ENCODE results near the gene SPIN3.
"Not testable (repeated sequence)": the region's sequence is repeated elsewhere in the genome, so short reads cannot be mapped to it uniquely, and the experiment has no call there.

The SPIN3 gene

DNA sequence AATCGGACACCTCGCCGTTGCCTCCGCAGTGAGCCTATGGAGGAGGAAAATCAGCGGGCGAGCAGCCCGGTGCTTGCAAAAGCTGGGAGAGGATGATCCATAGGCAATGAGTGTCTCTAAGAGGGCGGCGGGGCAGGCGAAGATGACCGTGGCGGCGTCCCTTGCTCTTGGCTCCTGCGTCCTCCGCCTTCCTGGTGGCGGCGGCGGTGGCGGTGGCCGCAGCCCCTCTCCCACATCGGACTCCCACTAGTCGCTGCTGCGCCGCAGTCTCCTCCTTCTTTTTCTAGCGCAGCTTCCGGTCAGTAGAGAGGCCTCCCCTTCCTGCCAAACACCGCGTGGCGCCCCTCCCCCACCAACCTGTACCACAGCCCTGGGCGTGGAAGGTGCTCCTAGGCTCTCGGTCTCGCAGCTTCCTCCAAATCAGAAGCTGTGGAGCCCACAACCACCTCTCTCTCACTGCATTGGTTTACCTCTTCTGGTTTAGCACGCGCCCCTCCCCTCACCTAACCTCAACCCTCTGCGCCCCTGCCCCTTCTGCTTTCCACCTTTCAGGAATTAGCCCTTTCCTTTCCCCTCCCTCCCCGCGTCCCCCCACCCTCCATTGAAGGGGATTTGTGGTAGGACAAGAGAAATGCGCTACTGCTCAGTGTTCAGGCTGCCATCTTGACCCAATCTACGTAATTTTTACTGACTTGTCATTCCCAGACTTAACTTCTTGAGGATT, at the start of gene SPIN3:
Gene SPIN3 (minus strand): TSS at position 271 of the 724 bp plus-strand sequence. CDS start 594 bp downstream, outside the sequence.
- Mint-ChIP-seq H3K27me3 (no peaks in the 10 kb centered on the region), H3K4me3 (peak within 1 kb of the TSS; percentile 86), H3K27ac (ENCODE audit: low read depth) (peak within 1 kb of the TSS; percentile 79), H3K36me3 (ENCODE audit: insufficient read depth) (peaks cover 2% of the 10 kb centered on the region), H3K4me1 (peaks cover 11% of the 10 kb centered on the region), H3K9me3 (no peaks in the 10 kb centered on the region)
- DNase-seq (ENCODE audit: low spot score in 2 of 2), result no peak
- peak; percentile 28 for ATAC-seq (replicated peaks; ENCODE audit: extremely low read depth, poor library complexity, severe bottlenecking)

DNA sequence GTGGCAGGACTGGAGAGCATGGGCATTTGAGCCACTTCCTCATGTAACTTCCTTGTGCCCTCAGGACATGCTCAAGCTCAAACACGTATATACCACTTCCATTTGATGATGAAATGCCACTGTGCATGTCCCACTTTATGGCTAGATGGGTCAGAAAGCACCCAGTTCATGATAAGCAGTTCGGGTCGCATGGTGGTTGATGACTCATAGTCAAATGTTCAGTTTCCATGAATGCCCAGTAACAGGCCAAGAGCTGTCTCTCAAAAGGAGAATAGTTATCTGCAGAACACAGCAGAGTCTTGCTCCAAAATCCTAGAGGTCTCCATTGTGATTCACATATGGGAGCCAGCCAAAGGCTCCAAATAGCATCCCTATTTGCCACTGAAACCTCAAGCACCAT, 48.9 kb upstream of the SPIN3 start:
- no peak for DNase-seq (ENCODE audit: low spot score in 2 of 2)
- no peaks in the 10 kb centered on the region for H3K36me3 Mint-ChIP-seq (ENCODE audit: insufficient read depth)

DNA sequence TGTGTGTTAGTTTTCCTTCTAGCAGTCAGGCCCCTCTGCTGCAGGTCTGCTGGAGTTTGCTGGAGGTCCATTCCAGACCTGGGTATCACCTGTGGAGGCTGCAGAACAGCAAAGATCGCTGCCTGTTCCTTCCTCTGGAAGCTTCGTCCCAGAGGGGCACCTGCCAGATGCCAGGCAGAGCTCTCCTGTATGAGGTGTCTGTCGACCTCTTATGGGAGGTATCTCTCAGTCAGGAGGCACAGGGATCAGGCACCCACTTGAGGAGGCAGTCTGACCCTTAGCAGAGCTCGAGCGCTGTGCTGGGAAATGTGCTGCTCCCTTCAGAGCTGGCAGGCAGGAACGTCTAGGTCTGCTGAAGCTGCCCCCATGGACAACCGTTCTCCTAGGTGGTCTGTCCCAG, 41.9 kb upstream of the SPIN3 start:
- DNase-seq (ENCODE audit: low spot score in 2 of 2); H3K9me3 Mint-ChIP-seq; H3K4me1 Mint-ChIP-seq; H3K4me3 Mint-ChIP-seq; H3K36me3 Mint-ChIP-seq (ENCODE audit: insufficient read depth); H3K27ac Mint-ChIP-seq (ENCODE audit: low read depth); ATAC-seq (replicated peaks; ENCODE audit: extremely low read depth, poor library complexity, severe bottlenecking): not testable (repeated sequence)
- peaks cover 30% of the 10 kb centered on the region for H3K27me3 Mint-ChIP-seq

More for the DNA sequence above, 48.9 kb upstream of the SPIN3 start:
- Mint-ChIP-seq H3K9me3 (no peaks in the 10 kb centered on the region), H3K4me3 (no peak overlapping the region), H3K4me1 (no peaks in the 10 kb centered on the region), H3K27me3 (peaks cover 28% of the 10 kb centered on the region), H3K27ac (ENCODE audit: low read depth) (no peak overlapping the region)
- ATAC-seq (replicated peaks; ENCODE audit: extremely low read depth, poor library complexity, severe bottlenecking), result no peak

DNA sequence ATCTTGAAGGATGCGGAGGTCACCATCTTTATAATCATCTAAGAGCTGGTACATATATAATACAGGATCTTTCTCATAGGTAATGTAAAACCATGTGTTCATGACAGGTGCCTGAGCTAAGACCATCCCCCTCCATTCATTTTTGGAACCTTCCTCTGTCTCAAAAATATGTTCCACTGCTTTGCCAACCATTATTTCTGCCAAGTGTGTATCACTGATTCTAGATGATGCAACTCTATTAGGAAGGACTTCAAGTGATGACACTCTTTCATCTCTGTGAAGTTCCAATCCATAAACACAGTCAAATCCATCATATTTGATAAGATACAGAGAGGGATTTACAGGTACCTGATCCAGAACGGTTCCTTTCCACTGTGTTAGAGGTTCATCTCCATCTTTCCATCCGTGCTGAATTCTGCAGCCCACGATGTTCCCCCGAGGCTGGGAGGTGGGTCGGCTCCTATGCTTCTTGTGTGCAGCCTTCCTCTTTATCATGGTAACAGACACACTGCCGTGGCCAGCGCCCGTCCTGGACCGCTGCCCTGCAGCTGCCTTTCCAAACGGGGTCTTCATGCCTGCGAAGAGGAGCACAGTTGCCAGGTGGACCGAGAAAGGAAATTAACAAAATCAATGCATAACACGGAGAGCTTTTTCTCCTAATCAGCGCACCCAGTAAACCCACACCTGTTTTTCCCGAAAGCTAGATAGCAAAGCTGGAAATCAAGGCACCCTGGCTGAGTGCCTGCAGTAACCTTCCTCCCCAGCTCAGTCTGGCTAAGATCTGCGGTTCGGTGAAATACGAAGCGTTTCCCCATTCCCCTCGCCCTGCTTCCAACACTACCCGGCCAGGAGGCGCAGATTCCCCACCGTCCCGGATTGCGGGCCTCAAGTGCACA, 718 bp downstream of the SPIN3 start:
- ATAC-seq (replicated peaks; ENCODE audit: extremely low read depth, poor library complexity, severe bottlenecking) (no peak), DNase-seq (ENCODE audit: low spot score in 2 of 2) (no peak)
- peak overlapping the region; percentile 79 for H3K27ac Mint-ChIP-seq (ENCODE audit: low read depth)
- no peaks in the 10 kb centered on the region for H3K9me3 Mint-ChIP-seq
- H3K4me1 Mint-ChIP-seq, result peaks cover 11% of the 10 kb centered on the region
- no peaks in the 10 kb centered on the region for H3K27me3 Mint-ChIP-seq
- peaks cover 2% of the 10 kb centered on the region for H3K36me3 Mint-ChIP-seq (ENCODE audit: insufficient read depth)
- H3K4me3 Mint-ChIP-seq, result peak overlapping the region; percentile 86

DNA sequence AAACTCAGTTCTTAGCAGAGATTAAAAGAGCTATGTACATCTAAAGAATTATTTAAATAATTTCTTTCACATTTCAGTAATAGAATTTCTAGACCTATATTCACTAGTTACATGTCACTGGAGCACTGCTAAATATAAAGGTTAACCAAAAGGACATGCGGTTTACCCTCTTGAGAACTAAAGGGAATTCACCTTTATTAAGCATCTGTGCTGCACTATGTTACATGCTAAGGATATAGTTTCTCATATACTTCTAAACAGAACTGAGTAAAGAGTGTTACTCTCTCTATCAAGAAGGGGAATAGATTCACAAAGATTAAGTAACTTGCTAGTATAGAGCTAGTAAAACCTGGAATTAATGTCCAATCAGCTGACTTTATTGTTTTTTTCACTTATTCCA, 7.6 kb downstream of the SPIN3 start:
- H3K4me3 Mint-ChIP-seq, result no peak overlapping the region
- no peaks in the 10 kb centered on the region for H3K36me3 Mint-ChIP-seq (ENCODE audit: insufficient read depth)
- H3K27ac Mint-ChIP-seq (ENCODE audit: low read depth), result no peak overlapping the region
- H3K4me1 Mint-ChIP-seq, result peaks cover 12% of the 10 kb centered on the region
- DNase-seq (ENCODE audit: low spot score in 2 of 2), result no peak
- no peak for ATAC-seq (replicated peaks; ENCODE audit: extremely low read depth, poor library complexity, severe bottlenecking)
- no peaks in the 10 kb centered on the region for H3K9me3 Mint-ChIP-seq
- H3K27me3 Mint-ChIP-seq, result no peaks in the 10 kb centered on the region

DNA sequence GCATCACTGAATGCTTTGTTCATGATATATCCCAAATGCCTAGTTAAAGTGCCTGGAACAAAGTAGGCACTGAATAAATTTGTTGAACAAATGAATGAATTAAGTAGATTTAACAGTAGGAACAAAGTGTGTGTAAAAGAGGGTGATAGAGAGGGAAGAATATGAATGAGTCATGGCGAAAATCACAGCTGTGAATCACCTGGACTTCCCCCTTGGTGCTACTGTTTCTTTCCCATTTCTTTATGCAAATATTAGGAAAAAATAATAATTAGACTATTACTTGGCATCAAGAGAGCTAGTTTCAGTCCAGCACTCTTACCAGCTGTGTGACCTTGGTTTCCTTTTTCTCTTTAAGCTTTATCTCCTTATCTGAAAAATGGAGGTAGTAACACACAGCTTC, 9.2 kb downstream of the SPIN3 start:
- peak overlapping the region; percentile 54 for H3K27ac Mint-ChIP-seq (ENCODE audit: low read depth)
- H3K36me3 Mint-ChIP-seq (ENCODE audit: insufficient read depth), result no peaks in the 10 kb centered on the region
- DNase-seq (ENCODE audit: low spot score in 2 of 2) (no peak), ATAC-seq (replicated peaks; ENCODE audit: extremely low read depth, poor library complexity, severe bottlenecking) (no peak)
- no peaks in the 10 kb centered on the region for H3K9me3 Mint-ChIP-seq
- no peak overlapping the region for H3K4me3 Mint-ChIP-seq
- H3K4me1 Mint-ChIP-seq, result peaks cover 12% of the 10 kb centered on the region
- no peaks in the 10 kb centered on the region for H3K27me3 Mint-ChIP-seq

DNA sequence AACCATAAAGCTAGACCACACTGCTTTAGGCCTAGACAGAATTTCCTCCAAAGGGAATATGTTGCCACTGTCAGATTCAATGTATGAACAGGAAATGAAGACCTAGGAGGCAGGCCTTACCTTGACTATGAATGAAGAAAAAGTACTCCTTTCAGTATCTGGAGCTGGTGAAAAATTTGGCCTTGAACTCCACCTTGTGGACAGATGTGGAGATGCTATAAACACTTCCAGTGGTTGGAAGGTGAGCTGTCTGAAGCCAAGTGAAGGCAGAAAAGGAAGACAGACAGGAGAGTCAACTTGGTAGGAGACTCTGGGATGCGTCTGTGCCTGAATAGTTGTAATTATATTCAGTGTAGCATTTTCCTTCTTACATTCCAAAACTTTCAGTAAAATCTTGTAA, 17.2 kb downstream of the SPIN3 start:
- no peak for ATAC-seq (replicated peaks; ENCODE audit: extremely low read depth, poor library complexity, severe bottlenecking)
- peak in 1 of 2 donors; percentile 28 for DNase-seq (ENCODE audit: low spot score in 2 of 2)
- Mint-ChIP-seq H3K9me3 (no peaks in the 10 kb centered on the region), H3K36me3 (ENCODE audit: insufficient read depth) (peaks cover 3% of the 10 kb centered on the region), H3K4me1 (no peaks in the 10 kb centered on the region), H3K4me3 (no peak overlapping the region), H3K27ac (ENCODE audit: low read depth) (no peak overlapping the region), H3K27me3 (no peaks in the 10 kb centered on the region)

DNA sequence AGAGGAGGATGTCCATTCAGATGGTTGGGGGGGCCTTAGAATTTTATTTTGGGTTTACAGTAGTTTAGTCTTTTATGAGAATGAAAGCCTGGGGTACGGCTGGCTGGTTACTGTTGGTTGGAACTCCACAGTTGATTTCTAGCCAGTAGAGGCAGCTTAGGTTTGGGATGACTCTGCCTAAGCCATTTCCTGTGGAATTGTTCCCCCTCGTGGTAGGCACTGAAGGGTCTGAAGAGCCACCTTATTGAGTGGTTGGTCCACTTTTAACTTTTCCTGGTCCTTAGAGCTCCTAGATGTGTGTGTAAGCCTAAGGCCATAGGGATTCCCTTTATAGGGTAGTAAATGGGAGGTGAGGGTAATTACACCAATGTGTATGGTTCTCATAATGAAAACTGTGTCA, 19.7 kb downstream of the SPIN3 start:
- Mint-ChIP-seq H3K9me3 (no peaks in the 10 kb centered on the region), H3K4me3 (no peak overlapping the region), H3K4me1 (no peaks in the 10 kb centered on the region), H3K27ac (ENCODE audit: low read depth) (no peak overlapping the region), H3K27me3 (no peaks in the 10 kb centered on the region), H3K36me3 (ENCODE audit: insufficient read depth) (peaks cover 3% of the 10 kb centered on the region)
- ATAC-seq (replicated peaks; ENCODE audit: extremely low read depth, poor library complexity, severe bottlenecking) (no peak), DNase-seq (ENCODE audit: low spot score in 2 of 2) (no peak)

DNA sequence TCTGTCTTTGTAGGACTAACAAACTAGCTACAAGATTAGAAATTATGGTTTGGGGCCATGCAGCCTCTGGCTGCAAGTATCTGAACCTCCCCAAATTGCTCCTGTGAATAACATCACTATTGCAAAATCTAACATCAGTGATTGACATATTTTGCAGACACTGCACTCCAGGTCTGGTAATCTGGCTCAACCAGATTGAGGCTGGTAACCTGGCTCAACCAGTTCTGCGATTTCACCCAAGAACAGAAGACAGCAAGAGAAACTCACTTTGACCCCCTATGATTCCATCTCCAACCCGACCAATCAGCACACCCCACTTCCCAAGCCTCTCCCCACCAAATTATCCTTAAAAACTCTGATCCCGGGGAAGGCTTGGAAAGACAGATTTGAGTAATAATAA, 20.9 kb downstream of the SPIN3 start:
- H3K36me3 Mint-ChIP-seq (ENCODE audit: insufficient read depth), result peaks cover 3% of the 10 kb centered on the region
- H3K27me3 Mint-ChIP-seq, result no peaks in the 10 kb centered on the region
- H3K9me3 Mint-ChIP-seq, result no peaks in the 10 kb centered on the region
- no peak overlapping the region for H3K27ac Mint-ChIP-seq (ENCODE audit: low read depth)
- H3K4me3 Mint-ChIP-seq, result no peak overlapping the region
- no peak for ATAC-seq (replicated peaks; ENCODE audit: extremely low read depth, poor library complexity, severe bottlenecking)
- H3K4me1 Mint-ChIP-seq, result no peaks in the 10 kb centered on the region
- DNase-seq (ENCODE audit: low spot score in 2 of 2), result no peak

DNA sequence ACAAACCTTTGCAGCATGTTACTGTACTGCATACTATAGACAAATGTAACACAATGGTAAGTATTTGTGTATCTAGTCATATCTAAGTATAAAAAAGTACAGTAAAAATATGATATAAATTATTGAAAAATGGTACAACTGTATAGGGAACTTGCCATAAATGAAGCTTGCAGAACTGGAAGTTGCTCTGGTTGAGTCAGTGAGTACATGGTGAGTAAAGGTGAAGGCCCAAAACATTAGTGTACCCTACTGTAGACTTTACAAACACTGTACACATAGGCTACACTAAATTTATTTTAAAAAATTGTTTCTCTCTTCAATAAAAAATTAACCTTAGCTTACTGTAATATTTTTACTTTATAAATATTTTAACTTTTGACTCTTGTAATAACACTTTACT, 25.8 kb downstream of the SPIN3 start:
- DNase-seq (ENCODE audit: low spot score in 2 of 2) (no peak), ATAC-seq (replicated peaks; ENCODE audit: extremely low read depth, poor library complexity, severe bottlenecking) (no peak)
- Mint-ChIP-seq H3K27ac (ENCODE audit: low read depth) (no peak overlapping the region), H3K36me3 (ENCODE audit: insufficient read depth) (no peaks in the 10 kb centered on the region), H3K9me3 (no peaks in the 10 kb centered on the region), H3K4me3 (no peak overlapping the region), H3K27me3 (no peaks in the 10 kb centered on the region), H3K4me1 (no peaks in the 10 kb centered on the region)

DNA sequence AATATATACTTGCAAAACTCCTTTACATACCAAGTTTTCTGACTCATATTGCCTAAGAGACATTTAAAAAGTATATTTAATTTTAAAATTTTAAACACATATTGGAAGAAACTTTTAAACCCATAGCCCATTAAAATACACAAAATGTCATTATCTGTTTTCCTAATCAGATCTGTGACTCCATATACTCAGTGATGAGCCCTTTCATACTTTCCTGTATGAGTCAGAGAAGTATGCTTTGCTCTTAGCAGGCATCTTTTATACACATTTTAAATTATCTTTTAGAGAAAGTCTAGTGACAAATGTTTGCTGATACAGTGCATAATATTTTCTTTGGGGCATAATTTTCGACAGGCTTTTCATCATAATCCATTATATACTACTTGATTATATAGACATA, 26.4 kb downstream of the SPIN3 start:
- Mint-ChIP-seq H3K9me3 (no peaks in the 10 kb centered on the region), H3K36me3 (ENCODE audit: insufficient read depth) (no peaks in the 10 kb centered on the region), H3K27me3 (no peaks in the 10 kb centered on the region), H3K4me3 (no peak overlapping the region), H3K4me1 (no peaks in the 10 kb centered on the region), H3K27ac (ENCODE audit: low read depth) (no peak overlapping the region)
- no peak for ATAC-seq (replicated peaks; ENCODE audit: extremely low read depth, poor library complexity, severe bottlenecking)
- no peak for DNase-seq (ENCODE audit: low spot score in 2 of 2)

DNA sequence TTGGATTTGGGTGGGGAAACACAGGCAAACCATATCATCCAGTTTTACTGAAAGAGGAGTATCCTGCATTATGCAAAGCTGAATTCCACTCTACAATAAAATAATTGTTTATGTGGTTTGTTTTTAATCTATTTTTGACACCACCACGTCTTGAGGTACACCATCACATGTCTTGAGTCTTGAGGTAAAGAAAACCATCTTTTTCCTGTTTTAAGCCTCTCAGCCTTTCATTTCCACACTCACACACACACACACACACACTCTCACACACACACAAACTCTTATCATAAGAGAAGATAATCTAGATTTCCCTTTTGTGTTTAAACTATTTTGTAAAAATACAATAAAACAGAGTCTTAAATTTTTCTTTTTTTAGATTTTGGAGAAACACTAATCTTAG, 32.0 kb downstream of the SPIN3 start:
- ATAC-seq (replicated peaks; ENCODE audit: extremely low read depth, poor library complexity, severe bottlenecking) (no peak), DNase-seq (ENCODE audit: low spot score in 2 of 2) (no peak)
- Mint-ChIP-seq H3K27ac (ENCODE audit: low read depth) (no peak overlapping the region), H3K36me3 (ENCODE audit: insufficient read depth) (peaks cover 2% of the 10 kb centered on the region), H3K27me3 (no peaks in the 10 kb centered on the region), H3K9me3 (no peaks in the 10 kb centered on the region), H3K4me1 (no peaks in the 10 kb centered on the region), H3K4me3 (no peak overlapping the region)

DNA sequence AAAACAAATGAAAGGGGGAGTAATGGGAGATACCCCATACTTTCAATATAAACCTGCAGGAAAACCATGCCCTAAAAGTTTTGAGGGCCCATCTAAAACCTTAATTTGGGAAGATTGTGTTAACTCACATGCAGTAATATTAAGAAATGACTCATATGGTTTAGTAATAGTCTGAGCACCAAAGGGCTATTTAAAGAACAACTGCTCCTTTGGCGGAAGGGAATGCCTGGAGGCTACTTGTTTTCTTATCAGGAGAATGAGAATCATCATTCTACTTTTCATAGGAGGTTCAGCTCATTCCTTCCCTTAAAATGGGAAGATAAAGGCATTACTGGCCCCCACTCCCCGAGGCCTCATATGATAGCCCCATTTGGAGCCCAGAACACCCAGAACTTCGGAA, 47.6 kb downstream of the SPIN3 start:
- Mint-ChIP-seq H3K27me3 (peaks cover 17% of the 10 kb centered on the region), H3K9me3 (no peaks in the 10 kb centered on the region), H3K4me3 (no peak overlapping the region), H3K36me3 (ENCODE audit: insufficient read depth) (no peaks in the 10 kb centered on the region), H3K4me1 (no peaks in the 10 kb centered on the region), H3K27ac (ENCODE audit: low read depth) (no peak overlapping the region)
- no peak for ATAC-seq (replicated peaks; ENCODE audit: extremely low read depth, poor library complexity, severe bottlenecking)
- DNase-seq (ENCODE audit: low spot score in 2 of 2), result no peak

Data from central memory CD8-positive, alpha-beta T cell (primary cell).